ENCODE measurements around the gene CBLB. TPM values are rescaled to one million over a fixed set of nuclear protein-coding genes. Genes with fewer than 3 reads are reported as not detected.

CBLB gene
- total RNA-seq, 1 experiment from 2014 or later: 26.2 TPM

DNA sequence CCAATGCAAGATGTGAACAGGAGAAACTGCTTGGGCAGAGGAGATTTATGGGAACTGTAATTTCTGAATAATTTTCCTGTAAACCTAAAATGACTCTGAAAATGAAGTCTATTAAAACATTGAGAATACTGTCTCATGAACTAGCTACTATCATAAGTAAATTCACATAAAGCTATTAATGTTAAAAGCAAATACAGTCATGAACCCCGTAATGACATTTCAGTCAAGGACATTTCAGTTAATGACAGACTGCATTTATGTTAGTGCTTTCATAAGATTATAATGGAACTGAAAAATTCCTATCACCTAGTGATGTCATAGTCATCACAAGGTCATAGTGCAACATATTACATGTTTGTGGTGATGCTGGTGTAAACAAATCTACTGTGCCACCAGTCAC, 17.2 kb downstream of the CBLB start:
- H3K27ac Mint-ChIP-seq (ENCODE audit: unreplicated experiment): no peak overlapping the region
- CTCF ChIA-PET: no interaction called here
- H3K9me3 Mint-ChIP-seq (ENCODE audit: low read depth, unreplicated experiment): no peaks in the 10 kb centered on the region
- no TSS peak for BruUV-seq (replicated peaks)
- TF ChIP-seq, protein P1, sequence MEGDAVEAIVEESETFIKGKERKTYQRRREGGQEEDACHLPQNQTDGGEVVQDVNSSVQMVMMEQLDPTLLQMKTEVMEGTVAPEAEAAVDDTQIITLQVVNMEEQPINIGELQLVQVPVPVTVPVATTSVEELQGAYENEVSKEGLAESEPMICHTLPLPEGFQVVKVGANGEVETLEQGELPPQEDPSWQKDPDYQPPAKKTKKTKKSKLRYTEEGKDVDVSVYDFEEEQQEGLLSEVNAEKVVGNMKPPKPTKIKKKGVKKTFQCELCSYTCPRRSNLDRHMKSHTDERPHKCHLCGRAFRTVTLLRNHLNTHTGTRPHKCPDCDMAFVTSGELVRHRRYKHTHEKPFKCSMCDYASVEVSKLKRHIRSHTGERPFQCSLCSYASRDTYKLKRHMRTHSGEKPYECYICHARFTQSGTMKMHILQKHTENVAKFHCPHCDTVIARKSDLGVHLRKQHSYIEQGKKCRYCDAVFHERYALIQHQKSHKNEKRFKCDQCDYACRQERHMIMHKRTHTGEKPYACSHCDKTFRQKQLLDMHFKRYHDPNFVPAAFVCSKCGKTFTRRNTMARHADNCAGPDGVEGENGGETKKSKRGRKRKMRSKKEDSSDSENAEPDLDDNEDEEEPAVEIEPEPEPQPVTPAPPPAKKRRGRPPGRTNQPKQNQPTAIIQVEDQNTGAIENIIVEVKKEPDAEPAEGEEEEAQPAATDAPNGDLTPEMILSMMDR (IDR thresholded peaks at IDR 0.05; ENCODE audit: unreplicated experiment): no peak
- H3K4me3 Mint-ChIP-seq (ENCODE audit: low read depth, unreplicated experiment): no peak overlapping the region
- no peak for DNase-seq
- H3K36me3 Mint-ChIP-seq (ENCODE audit: insufficient read depth, unreplicated experiment): peaks cover 5% of the 10 kb centered on the region
- no peaks in the 10 kb centered on the region for H3K27me3 Mint-ChIP-seq (ENCODE audit: unreplicated experiment)
- intact Hi-C loops (cut with micrococcal nuclease; ENCODE audit: unreplicated experiment): no loop called here
- no peaks in the 10 kb centered on the region for H3K4me1 Mint-ChIP-seq (ENCODE audit: low read depth, unreplicated experiment)

- Mint-ChIP-seq H3K9me3 (ENCODE audit: low read depth, unreplicated experiment) (no peaks in the 10 kb centered on the region), H3K4me3 (ENCODE audit: low read depth, unreplicated experiment) (no peak overlapping the region), H3K4me1 (ENCODE audit: low read depth, unreplicated experiment) (no peaks in the 10 kb centered on the region), H3K27ac (ENCODE audit: unreplicated experiment) (no peak overlapping the region), H3K27me3 (ENCODE audit: unreplicated experiment) (no peaks in the 10 kb centered on the region), H3K36me3 (ENCODE audit: insufficient read depth, unreplicated experiment) (peaks cover 5% of the 10 kb centered on the region)
- TF ChIP-seq, protein P1 (IDR thresholded peaks at IDR 0.05; ENCODE audit: unreplicated experiment): no peak
- CTCF ChIA-PET: no interaction called here
- BruUV-seq (replicated peaks): no TSS peak
- DNase-seq: no peak
- intact Hi-C loops (cut with micrococcal nuclease; ENCODE audit: unreplicated experiment): no loop called here
Observed at GRCh38 chr3:105851176-105851575, 17.6 kb downstream of the CBLB start.

GRCh38 chr3:105850593-105850992, 18.2 kb downstream of the CBLB start:
- TF ChIP-seq, protein P1 (IDR thresholded peaks at IDR 0.05; ENCODE audit: unreplicated experiment): no peak
- no peak for DNase-seq
- Mint-ChIP-seq H3K4me1 (ENCODE audit: low read depth, unreplicated experiment) (no peaks in the 10 kb centered on the region), H3K9me3 (ENCODE audit: low read depth, unreplicated experiment) (no peaks in the 10 kb centered on the region), H3K27ac (ENCODE audit: unreplicated experiment) (no peak overlapping the region), H3K36me3 (ENCODE audit: insufficient read depth, unreplicated experiment) (peaks cover 5% of the 10 kb centered on the region), H3K4me3 (ENCODE audit: low read depth, unreplicated experiment) (no peak overlapping the region), H3K27me3 (ENCODE audit: unreplicated experiment) (no peaks in the 10 kb centered on the region)
- intact Hi-C loops (cut with micrococcal nuclease; ENCODE audit: unreplicated experiment): no loop called here
- CTCF ChIA-PET: no interaction called here
- BruUV-seq (replicated peaks): no TSS peak

DNA sequence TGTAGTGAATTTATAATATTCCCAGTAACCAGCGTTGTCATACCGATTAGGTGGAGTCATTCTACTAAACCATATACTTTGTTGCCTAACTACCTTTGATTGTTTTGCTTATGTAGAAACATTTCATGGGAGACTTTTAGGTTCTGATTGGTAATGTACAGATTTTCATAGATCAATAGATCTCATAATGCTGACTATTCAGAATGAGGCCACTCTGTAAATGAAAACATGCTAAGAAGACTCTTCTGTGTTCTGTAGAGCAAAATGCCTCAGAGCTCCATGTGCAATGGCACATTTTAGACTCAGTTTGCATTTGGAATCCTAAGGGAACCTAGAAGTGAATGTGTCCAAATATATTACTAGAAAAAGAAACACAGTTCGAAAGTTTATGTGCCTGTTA, 20.0 kb downstream of the CBLB start:
- TF ChIP-seq, protein P1 (IDR thresholded peaks at IDR 0.05; ENCODE audit: unreplicated experiment): no peak
- Mint-ChIP-seq H3K27ac (ENCODE audit: unreplicated experiment) (no peak overlapping the region), H3K36me3 (ENCODE audit: insufficient read depth, unreplicated experiment) (peaks cover 5% of the 10 kb centered on the region), H3K27me3 (ENCODE audit: unreplicated experiment) (no peaks in the 10 kb centered on the region), H3K4me3 (ENCODE audit: low read depth, unreplicated experiment) (no peak overlapping the region), H3K4me1 (ENCODE audit: low read depth, unreplicated experiment) (no peaks in the 10 kb centered on the region), H3K9me3 (ENCODE audit: low read depth, unreplicated experiment) (no peaks in the 10 kb centered on the region)
- intact Hi-C loops (cut with micrococcal nuclease; ENCODE audit: unreplicated experiment): no loop called here
- no peak for DNase-seq
- CTCF ChIA-PET: no interaction called here
- BruUV-seq (replicated peaks): no TSS peak

GRCh38 chr3:105847865-105848264, 20.9 kb downstream of the CBLB start:
- TF ChIP-seq, protein P1 (IDR thresholded peaks at IDR 0.05; ENCODE audit: unreplicated experiment): no peak
- no peaks in the 10 kb centered on the region for H3K36me3 Mint-ChIP-seq (ENCODE audit: insufficient read depth, unreplicated experiment)
- H3K9me3 Mint-ChIP-seq (ENCODE audit: low read depth, unreplicated experiment): no peaks in the 10 kb centered on the region
- no peak overlapping the region for H3K4me3 Mint-ChIP-seq (ENCODE audit: low read depth, unreplicated experiment)
- intact Hi-C loops (cut with micrococcal nuclease; ENCODE audit: unreplicated experiment): no loop called here
- H3K4me1 Mint-ChIP-seq (ENCODE audit: low read depth, unreplicated experiment): no peaks in the 10 kb centered on the region
- CTCF ChIA-PET: no interaction called here
- no peaks in the 10 kb centered on the region for H3K27me3 Mint-ChIP-seq (ENCODE audit: unreplicated experiment)
- no peak overlapping the region for H3K27ac Mint-ChIP-seq (ENCODE audit: unreplicated experiment)
- no peak for DNase-seq
- BruUV-seq (replicated peaks): no TSS peak
